Prostate gland (tissue), 2 donors: ENCODE data around the gene SUGCT.

Experiments
- POLR2A ChIP-seq: fragments of 450-650 bp; IDR thresholded peaks from one replicate; pipeline ENCODE4 v1.6.1; 2016; ENCODE audit warnings: antibody characterized with exemption, mild to moderate bottlenecking
- TF ChIP-seq, protein P1 (sequence below), 4 experiments: fragments of 200-600 bp in 2 of 4; fragments of 450-650 bp in 2 of 4; sonication (generic) in 2 of 4; IDR thresholded peaks; 1 replicate in 3 of 4; 2 replicates in 1 of 4; pipeline ENCODE4 v1.5.1; 2016 to 2019; ENCODE audit warnings: antibody characterized with exemption in 4 of 4, mild to moderate bottlenecking in 2 of 4, moderate library complexity in 2 of 4

GRCh38 chr7:40583667-40584444 lies 449.1 kb downstream of the SUGCT start:
- TF ChIP-seq, protein P1, sequence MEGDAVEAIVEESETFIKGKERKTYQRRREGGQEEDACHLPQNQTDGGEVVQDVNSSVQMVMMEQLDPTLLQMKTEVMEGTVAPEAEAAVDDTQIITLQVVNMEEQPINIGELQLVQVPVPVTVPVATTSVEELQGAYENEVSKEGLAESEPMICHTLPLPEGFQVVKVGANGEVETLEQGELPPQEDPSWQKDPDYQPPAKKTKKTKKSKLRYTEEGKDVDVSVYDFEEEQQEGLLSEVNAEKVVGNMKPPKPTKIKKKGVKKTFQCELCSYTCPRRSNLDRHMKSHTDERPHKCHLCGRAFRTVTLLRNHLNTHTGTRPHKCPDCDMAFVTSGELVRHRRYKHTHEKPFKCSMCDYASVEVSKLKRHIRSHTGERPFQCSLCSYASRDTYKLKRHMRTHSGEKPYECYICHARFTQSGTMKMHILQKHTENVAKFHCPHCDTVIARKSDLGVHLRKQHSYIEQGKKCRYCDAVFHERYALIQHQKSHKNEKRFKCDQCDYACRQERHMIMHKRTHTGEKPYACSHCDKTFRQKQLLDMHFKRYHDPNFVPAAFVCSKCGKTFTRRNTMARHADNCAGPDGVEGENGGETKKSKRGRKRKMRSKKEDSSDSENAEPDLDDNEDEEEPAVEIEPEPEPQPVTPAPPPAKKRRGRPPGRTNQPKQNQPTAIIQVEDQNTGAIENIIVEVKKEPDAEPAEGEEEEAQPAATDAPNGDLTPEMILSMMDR (IDR thresholded peaks at IDR 0.05) = no peak
- no peak for TF ChIP-seq POLR2A
